IPS-18c (cell line): ENCODE data around the gene TEX11.
"Not testable (repeated sequence)": the region's sequence is repeated elsewhere in the genome, so short reads cannot be mapped to it uniquely, and the experiment has no call there.

Experiments used
- H3K4me3 ChIP-seq: 2 replicates; pipeline ENCODE4 v1.7.0; 2013; ENCODE audit warnings: low read depth, mild to moderate bottlenecking, low read length, moderate library complexity; ENCODE audit not compliant: insufficient read depth
- H3K9me3 ChIP-seq: one replicate; pipeline ENCODE4 v1.6.1; 2013; ENCODE audit warnings: mild to moderate bottlenecking, low read length, moderate library complexity; ENCODE audit not compliant: control insufficient read depth, insufficient read depth

TEX11 gene

GRCh38 chrX:70549429-70549828 lies 359.1 kb downstream of the TEX11 start:
- Histone ChIP-seq H3K4me3 (no peak overlapping the region), H3K9me3 (no peaks in the 10 kb centered on the region)

- Histone ChIP-seq H3K4me3 (no peak overlapping the region), H3K9me3 (peaks cover 10% of the 10 kb centered on the region)
Observed at GRCh38 chrX:70535198-70535597, 373.3 kb downstream of the TEX11 start.

- H3K4me3 ChIP-seq: no peak overlapping the region
- H3K9me3 ChIP-seq: peaks cover 9% of the 10 kb centered on the region
Observed at GRCh38 chrX:70527610-70528345, 380.7 kb downstream of the TEX11 start.

GRCh38 chrX:70527053-70527452 lies 381.5 kb downstream of the TEX11 start:
- Histone ChIP-seq H3K4me3 (no peak overlapping the region), H3K9me3 (peaks cover 9% of the 10 kb centered on the region)

GRCh38 chrX:70525733-70526132 lies 382.8 kb downstream of the TEX11 start:
- Histone ChIP-seq H3K9me3 (peaks cover 11% of the 10 kb centered on the region), H3K4me3 (no peak overlapping the region)

GRCh38 chrX:70515692-70516091 lies 392.8 kb downstream of the TEX11 start:
- not testable (repeated sequence) for H3K4me3 ChIP-seq, H3K9me3 ChIP-seq

- H3K4me3 ChIP-seq, H3K9me3 ChIP-seq: not testable (repeated sequence)
Observed at GRCh38 chrX:70515270-70515669, 393.2 kb downstream of the TEX11 start.

- Histone ChIP-seq H3K4me3 (no peak overlapping the region), H3K9me3 (peaks cover 4% of the 10 kb centered on the region)
Observed at GRCh38 chrX:70509078-70509477, 399.4 kb downstream of the TEX11 start.

- Histone ChIP-seq H3K9me3 (peaks cover 6% of the 10 kb centered on the region), H3K4me3 (no peak overlapping the region)
Observed at GRCh38 chrX:70508296-70508911, 400.1 kb downstream of the TEX11 start.

- Histone ChIP-seq H3K9me3 (peaks cover 6% of the 10 kb centered on the region), H3K4me3 (no peak overlapping the region)
Observed at GRCh38 chrX:70505451-70505841, 403.1 kb downstream of the TEX11 start.

GRCh38 chrX:70504772-70505450 lies 403.6 kb downstream of the TEX11 start:
- peaks cover 6% of the 10 kb centered on the region for H3K9me3 ChIP-seq
- no peak overlapping the region for H3K4me3 ChIP-seq

GRCh38 chrX:70500826-70501225 lies 407.7 kb downstream of the TEX11 start:
- Histone ChIP-seq H3K9me3 (peaks cover 2% of the 10 kb centered on the region), H3K4me3 (no peak overlapping the region)

GRCh38 chrX:70498129-70498528 lies 410.4 kb downstream of the TEX11 start:
- Histone ChIP-seq H3K4me3 (no peak overlapping the region), H3K9me3 (peaks cover 5% of the 10 kb centered on the region)

GRCh38 chrX:70497026-70497425 lies 411.5 kb downstream of the TEX11 start:
- H3K4me3 ChIP-seq: no peak overlapping the region

GRCh38 chrX:70496491-70496890 lies 412.0 kb downstream of the TEX11 start:
- Histone ChIP-seq H3K4me3 (no peak overlapping the region), H3K9me3 (peaks cover 6% of the 10 kb centered on the region)

More at GRCh38 chrX:70497026-70497425, 411.5 kb downstream of the TEX11 start:
- peaks cover 5% of the 10 kb centered on the region for H3K9me3 ChIP-seq

GRCh38 chrX:70494441-70494840 lies 414.1 kb downstream of the TEX11 start:
- peaks cover 7% of the 10 kb centered on the region for H3K9me3 ChIP-seq
- no peak overlapping the region for H3K4me3 ChIP-seq

- Histone ChIP-seq H3K9me3 (peaks cover 8% of the 10 kb centered on the region), H3K4me3 (no peak overlapping the region)
Observed at GRCh38 chrX:70488856-70489255, 419.7 kb downstream of the TEX11 start.

GRCh38 chrX:70485466-70485865 lies 423.0 kb downstream of the TEX11 start:
- no peak overlapping the region for H3K4me3 ChIP-seq
- peaks cover 12% of the 10 kb centered on the region for H3K9me3 ChIP-seq
